ENCODE measurements around the gene CT55.
"Not testable (repeated sequence)": the region's sequence is repeated elsewhere in the genome, so short reads cannot be mapped to it uniquely, and the experiment has no call there.

The CT55 gene

GRCh38 chrX:135116064-135116463 is 55.1 kb downstream of the CT55 start:
- H3K27ac ChIP-seq (ENCODE audit: low read length); H3K9ac ChIP-seq (ENCODE audit: low read length); H3K4me2 ChIP-seq (ENCODE audit: low read length); H4K20me1 ChIP-seq (ENCODE audit: insufficient read depth, low read length); H3K27me3 ChIP-seq (ENCODE audit: low read depth, low read length); H2AFZ ChIP-seq (ENCODE audit: low read depth, low read length); H3K4me3 ChIP-seq (ENCODE audit: low read length); H3K9me3 ChIP-seq (ENCODE audit: insufficient read depth, low read length); H3K36me3 ChIP-seq (replicated peaks; ENCODE audit: low read depth, low read length); H3K79me2 ChIP-seq (ENCODE audit: low read length): not testable (repeated sequence)
- peaks cover 33% of the 10 kb centered on the region for H3K4me1 ChIP-seq (ENCODE audit: low read length)

- H3K4me3 ChIP-seq (ENCODE audit: low read length), result peak overlapping the region; percentile 32; the same call in 1 of the 2 replicates
- TF ChIP-seq EZH2phosphoT487 (IDR thresholded peaks at IDR 0.05; ENCODE audit: low read depth) (no peak), CTCF (IDR thresholded peaks at IDR 0.05; ENCODE audit: low read depth, low read length) (no peak)
- peaks cover 4% of the 10 kb centered on the region for H3K36me3 ChIP-seq (replicated peaks; ENCODE audit: low read depth, low read length)
- peak overlapping the region; percentile 77 for H3K4me2 ChIP-seq (ENCODE audit: low read length)
- no peak overlapping the region for H2AFZ ChIP-seq (ENCODE audit: low read depth, low read length)
- peaks cover 33% of the 10 kb centered on the region for H3K4me1 ChIP-seq (ENCODE audit: low read length)
- H3K9me3 ChIP-seq (ENCODE audit: insufficient read depth, low read length), result no peaks in the 10 kb centered on the region
- no peaks in the 10 kb centered on the region for H4K20me1 ChIP-seq (ENCODE audit: insufficient read depth, low read length)
- H3K27ac ChIP-seq (ENCODE audit: low read length), result peak overlapping the region; percentile 93
- H3K27me3 ChIP-seq (ENCODE audit: low read depth, low read length), result no peaks in the 10 kb centered on the region
- H3K9ac ChIP-seq (ENCODE audit: low read length), result peak overlapping the region; percentile 56
- no peaks in the 10 kb centered on the region for H3K79me2 ChIP-seq (ENCODE audit: low read length)
These were observed 56.8 kb downstream of the CT55 start for GRCh38 chrX:135114392-135114791.

GRCh38 chrX:135112743-135113142 is 58.5 kb downstream of the CT55 start:
- Histone ChIP-seq H3K4me3 (ENCODE audit: low read length) (no peak overlapping the region), H3K36me3 (replicated peaks; ENCODE audit: low read depth, low read length) (peaks cover 4% of the 10 kb centered on the region), H3K79me2 (ENCODE audit: low read length) (no peaks in the 10 kb centered on the region), H3K4me2 (ENCODE audit: low read length) (no peak overlapping the region), H3K9ac (ENCODE audit: low read length) (peak overlapping the region; percentile 19; the same call in 1 of the 2 replicates), H3K27me3 (ENCODE audit: low read depth, low read length) (no peaks in the 10 kb centered on the region), H2AFZ (ENCODE audit: low read depth, low read length) (no peak overlapping the region), H3K9me3 (ENCODE audit: insufficient read depth, low read length) (no peaks in the 10 kb centered on the region), H3K4me1 (ENCODE audit: low read length) (peaks cover 30% of the 10 kb centered on the region), H3K27ac (ENCODE audit: low read length) (peak overlapping the region; percentile 93), H4K20me1 (ENCODE audit: insufficient read depth, low read length) (no peaks in the 10 kb centered on the region)
- TF ChIP-seq EZH2phosphoT487 (IDR thresholded peaks at IDR 0.05; ENCODE audit: low read depth), result no peak

- H2AFZ ChIP-seq (ENCODE audit: low read depth, low read length), result peak overlapping the region; percentile 95
- no peaks in the 10 kb centered on the region for H3K79me2 ChIP-seq (ENCODE audit: low read length)
These were observed 59.0 kb downstream of the CT55 start for GRCh38 chrX:135112096-135112729.

More at GRCh38 chrX:135112096-135112729, 59.0 kb downstream of the CT55 start:
- Histone ChIP-seq H3K9me3 (ENCODE audit: insufficient read depth, low read length) (no peaks in the 10 kb centered on the region), H3K4me2 (ENCODE audit: low read length) (peak overlapping the region; percentile 64), H3K9ac (ENCODE audit: low read length) (peak overlapping the region; percentile 45; the same call in 1 of the 2 replicates), H3K36me3 (replicated peaks; ENCODE audit: low read depth, low read length) (peaks cover 4% of the 10 kb centered on the region), H3K27ac (ENCODE audit: low read length) (peak overlapping the region; percentile 93), H3K4me1 (ENCODE audit: low read length) (peaks cover 30% of the 10 kb centered on the region), H4K20me1 (ENCODE audit: insufficient read depth, low read length) (no peaks in the 10 kb centered on the region), H3K4me3 (ENCODE audit: low read length) (peak overlapping the region; percentile 42), H3K27me3 (ENCODE audit: low read depth, low read length) (no peaks in the 10 kb centered on the region)
- TF ChIP-seq EZH2phosphoT487 (IDR thresholded peaks at IDR 0.05; ENCODE audit: low read depth) (no peak), CTCF (IDR thresholded peaks at IDR 0.05; ENCODE audit: low read depth, low read length) (peak; percentile 72)
